Measurements from ENCODE around the gene KRIT1. TPM values are rescaled to one million over a fixed set of nuclear protein-coding genes. Genes with fewer than 3 reads are reported as not detected.

Gene KRIT1
- total RNA-seq (2014; rRNA removed; shearing (Covaris generic)), result 23.2 and 33.2 TPM in 2 replicates

GRCh38 chr7:92245487-92246359 is at the start of gene KRIT1, which contains the start of gene ANKIB1:
KRIT1 (minus strand) TSS chr7:92245914; CDS start chr7:92242135, 3,779 bp downstream.
ANKIB1 (plus strand) TSS chr7:92245974; CDS start chr7:92294979, 49,005 bp downstream.
- DNase-seq (ENCODE audit: low read depth), result peak; percentile 90

- DNase-seq (ENCODE audit: low read depth), result no peak
These were observed 49.7 kb upstream of the KRIT1 start for GRCh38 chr7:92295391-92295790.

- no peak for DNase-seq (ENCODE audit: low read depth)
These were observed 48.3 kb upstream of the KRIT1 start for GRCh38 chr7:92293896-92294590.

GRCh38 chr7:92292981-92293380 is 47.3 kb upstream of the KRIT1 start:
- DNase-seq (ENCODE audit: low read depth), result no peak

- DNase-seq (ENCODE audit: low read depth), result no peak
These were observed 43.6 kb upstream of the KRIT1 start for GRCh38 chr7:92289321-92289720.

GRCh38 chr7:92282930-92283329 is 37.2 kb upstream of the KRIT1 start:
- DNase-seq (ENCODE audit: low read depth), result no peak

GRCh38 chr7:92282221-92282814 is 36.6 kb upstream of the KRIT1 start:
- DNase-seq (ENCODE audit: low read depth), result no peak

- no peak for DNase-seq (ENCODE audit: low read depth)
These were observed 35.3 kb upstream of the KRIT1 start for GRCh38 chr7:92281031-92281430.

- no peak for DNase-seq (ENCODE audit: low read depth)
These were observed 33.8 kb upstream of the KRIT1 start for GRCh38 chr7:92279396-92280031.

GRCh38 chr7:92276460-92276864 is 30.7 kb upstream of the KRIT1 start:
- no peak for DNase-seq (ENCODE audit: low read depth)

GRCh38 chr7:92275327-92275726 is 29.6 kb upstream of the KRIT1 start:
- DNase-seq (ENCODE audit: low read depth), result no peak

GRCh38 chr7:92268921-92269320 is 23.2 kb upstream of the KRIT1 start:
- no peak for DNase-seq (ENCODE audit: low read depth)

GRCh38 chr7:92266415-92267241 is 20.9 kb upstream of the KRIT1 start:
- peak; percentile 55 for DNase-seq (ENCODE audit: low read depth)

GRCh38 chr7:92260248-92260781 is 14.6 kb upstream of the KRIT1 start:
- peak; percentile 65 for DNase-seq (ENCODE audit: low read depth)

- no peak for DNase-seq (ENCODE audit: low read depth)
These were observed 14.0 kb upstream of the KRIT1 start for GRCh38 chr7:92259610-92260247.

- DNase-seq (ENCODE audit: low read depth), result no peak
These were observed 13.3 kb upstream of the KRIT1 start for GRCh38 chr7:92259062-92259461.

GRCh38 chr7:92255308-92255707 is 9.6 kb upstream of the KRIT1 start:
- peak; percentile 91 for DNase-seq (ENCODE audit: low read depth)

GRCh38 chr7:92254800-92255199 is 9.1 kb upstream of the KRIT1 start:
- peak; percentile 48 for DNase-seq (ENCODE audit: low read depth)

- no peak for DNase-seq (ENCODE audit: low read depth)
These were observed 7.5 kb upstream of the KRIT1 start for GRCh38 chr7:92253251-92253650.

GRCh38 chr7:92251181-92251580 is 5.5 kb upstream of the KRIT1 start:
- DNase-seq (ENCODE audit: low read depth), result no peak

Data from M059J (cell line).